ENCODE results near the gene RNASEH2A. TPM values are rescaled to one million over a fixed set of nuclear protein-coding genes. Genes with fewer than 3 reads are reported as not detected.

The RNASEH2A gene
- 20.1 and 27.3 TPM in 2 replicates for total RNA-seq

DNA sequence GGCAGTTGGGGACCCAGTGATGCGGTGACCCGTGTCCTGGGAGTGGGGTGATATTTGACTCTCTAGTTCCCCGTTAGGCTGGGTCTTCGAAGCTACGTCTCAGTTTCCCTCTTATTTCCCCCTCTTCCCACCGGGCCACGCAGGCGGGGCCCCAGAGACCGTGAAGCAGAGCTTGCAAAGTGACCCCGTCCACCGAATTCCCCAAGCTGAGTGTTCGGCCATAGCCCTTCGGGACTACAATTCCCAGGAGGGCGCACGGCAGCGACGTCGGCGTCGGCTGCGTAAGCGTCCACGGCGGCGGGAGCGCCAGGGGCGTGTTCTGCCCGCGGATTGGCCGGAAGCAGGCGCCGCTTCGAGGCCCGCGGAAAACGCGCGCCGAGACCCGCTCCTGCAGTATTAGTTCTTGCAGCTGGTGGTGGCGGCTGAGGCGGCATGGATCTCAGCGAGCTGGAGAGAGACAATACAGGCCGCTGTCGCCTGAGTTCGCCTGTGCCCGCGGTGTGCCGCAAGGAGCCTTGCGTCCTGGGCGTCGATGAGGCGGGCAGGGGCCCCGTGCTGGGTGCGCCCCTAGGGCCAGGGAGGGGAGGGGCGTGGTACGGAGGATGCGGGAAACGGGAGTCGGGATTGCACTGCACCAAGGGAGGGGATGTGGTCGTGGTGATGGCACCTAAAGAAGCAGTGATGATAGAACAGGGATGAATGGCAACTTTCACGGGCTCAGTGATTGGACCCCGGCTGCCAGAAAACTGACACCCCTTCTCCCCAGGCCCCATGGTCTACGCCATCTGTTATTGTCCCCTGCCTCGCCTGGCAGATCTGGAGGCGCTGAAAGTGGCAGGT lies at the start of gene RNASEH2A:
TSS of gene RNASEH2A (plus strand) at position 343 of the 840 bp plus-strand sequence. CDS start at position 433, 90 bp downstream.

GRCh38 chr19:12774588-12775555 lies 31.5 kb upstream of the RNASEH2A start, which contains the start of gene HOOK2:
Gene HOOK2, minus strand, starts transcription at chr19:12775552. Its CDS starts 103 bp downstream, at chr19:12775449.

GRCh38 chr19:12791345-12792050 lies 14.9 kb upstream of the RNASEH2A start, which contains the start of gene JUNB:
Gene JUNB, plus strand, starts transcription at chr19:12791486. Its CDS starts 286 bp downstream, at chr19:12791772.

DNA sequence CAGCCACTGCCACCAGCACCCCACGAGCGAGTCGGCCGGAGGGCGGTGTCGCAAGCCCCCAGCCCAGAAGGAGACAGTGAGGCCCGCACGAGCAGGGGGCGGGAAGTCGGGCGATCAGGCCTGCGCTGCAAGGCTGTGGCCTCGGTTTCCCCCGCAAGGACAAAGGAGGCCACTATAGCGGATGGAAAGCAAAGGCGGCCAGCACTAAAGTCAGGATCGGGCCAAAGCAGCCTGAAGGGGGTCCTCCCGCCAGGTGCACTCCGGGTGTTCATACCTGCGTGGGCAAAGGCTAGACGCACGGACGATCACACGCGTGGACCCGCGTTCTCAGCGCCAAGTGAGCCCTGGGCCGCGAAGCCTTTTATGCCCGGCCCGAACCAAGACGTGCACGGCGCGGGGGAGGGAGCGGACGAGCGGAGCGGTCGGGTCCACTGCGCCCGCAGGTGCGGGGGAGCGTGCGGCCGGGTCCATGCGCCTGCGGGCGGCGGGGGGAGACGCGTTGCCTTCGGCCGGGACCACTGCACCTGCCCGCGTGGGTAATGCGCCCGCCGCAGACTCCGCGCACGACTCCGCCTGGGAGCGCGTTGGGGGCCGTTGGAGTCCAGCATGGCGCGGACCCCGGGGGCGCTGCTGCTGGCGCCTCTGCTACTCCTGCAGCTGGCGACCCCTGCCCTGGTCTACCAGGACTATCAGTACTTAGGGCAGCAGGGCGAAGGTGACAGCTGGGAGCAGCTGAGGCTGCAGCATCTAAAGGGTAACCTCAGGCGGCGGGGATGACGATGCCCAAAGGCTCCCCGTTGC lies 4.7 kb upstream of the RNASEH2A start, which contains the start of the genes PRDX2 and THSD8:
TSS of gene PRDX2 (minus strand) at position 335 of the 801 bp plus-strand sequence. CDS start 539 bp downstream, outside the sequence.
TSS of gene THSD8 (plus strand) at position 604 of the 801 bp plus-strand sequence. CDS start at position 607, 3 bp downstream.

DNA sequence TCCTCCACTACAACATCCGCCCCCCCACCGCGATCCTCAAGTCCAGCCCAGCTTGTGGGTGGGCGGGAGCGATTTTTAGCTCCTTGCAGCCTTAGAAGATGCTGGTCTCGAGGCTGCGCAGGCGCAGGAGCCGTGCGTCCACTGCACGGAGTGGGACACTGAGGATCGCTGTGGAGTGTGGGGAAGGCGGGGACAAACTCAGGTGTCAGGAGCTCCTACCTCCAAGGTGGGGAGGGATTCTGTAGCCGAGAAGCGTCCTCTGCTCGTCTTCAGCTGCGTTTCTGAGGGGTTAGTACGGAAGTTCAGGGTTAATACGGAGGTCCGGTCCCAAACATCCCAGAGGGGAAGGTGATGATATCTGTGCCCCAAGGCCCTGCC lies 28.2 kb downstream of the RNASEH2A start, which contains the start of gene RTBDN:
TSS of gene RTBDN (minus strand) at position 14 of the 378 bp plus-strand sequence. CDS start 4,600 bp downstream, outside the sequence.

DNA sequence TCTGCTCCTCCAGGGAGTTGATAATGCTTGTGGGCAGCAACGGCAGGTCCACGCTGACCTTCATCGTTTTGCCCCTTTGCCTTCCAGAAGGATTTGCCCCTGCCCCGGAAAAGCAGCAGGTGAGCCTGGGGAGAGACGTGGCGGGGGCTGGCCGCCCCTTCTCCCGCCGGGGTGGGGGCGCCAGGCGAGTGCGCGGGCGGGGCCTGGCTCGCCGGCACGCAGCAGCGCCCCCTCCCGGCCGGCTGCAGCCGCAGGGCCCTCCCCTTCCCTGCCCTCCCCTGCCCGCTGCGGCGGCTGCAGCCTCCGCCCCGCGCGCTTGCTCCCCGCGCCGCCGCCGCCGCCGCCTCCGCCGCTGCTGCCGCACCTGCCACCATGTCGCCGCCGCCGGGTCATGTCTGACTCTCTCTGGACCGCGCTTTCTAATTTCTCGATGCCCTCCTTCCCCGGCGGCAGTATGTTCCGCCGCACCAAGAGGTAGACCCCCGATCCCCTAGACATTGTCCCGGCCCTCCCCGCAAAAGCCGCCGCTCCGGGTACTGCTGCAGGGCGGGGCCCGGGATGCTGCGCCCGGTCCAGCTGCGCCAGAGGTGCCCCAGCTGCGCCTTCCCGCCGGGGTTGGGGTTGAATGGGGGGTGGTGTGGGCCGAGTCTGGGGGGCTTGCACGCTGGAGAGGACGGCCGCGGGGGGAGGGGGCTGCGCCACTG lies 31.9 kb downstream of the RNASEH2A start, which contains the start of gene MAST1:
TSS of gene MAST1 (plus strand) at position 334 of the 704 bp plus-strand sequence. CDS start at position 392, 58 bp downstream.

Other genes starting within 250 kb of the RNASEH2A start
- 5.3 and 7.5 TPM in 2 replicates for gene ZNF490, start 195.8 kb upstream of the RNASEH2A start, total RNA-seq
- gene ZNF791, start 195.7 kb upstream of the RNASEH2A start, total RNA-seq, result 14.7 and 17.7 TPM in 2 replicates
- 26.0 and 31.8 TPM in 2 replicates for gene MAN2B1, start 139.8 kb upstream of the RNASEH2A start, total RNA-seq
- 8.5 and 11.5 TPM in 2 replicates for gene WDR83, start 139.8 kb upstream of the RNASEH2A start, total RNA-seq
- gene DHPS, start 124.7 kb upstream of the RNASEH2A start, total RNA-seq, result 47.2 and 63.5 TPM in 2 replicates
- not detected in 2 replicates for gene GNG14, start 118.6 kb upstream of the RNASEH2A start, total RNA-seq
- gene FBXW9, start 110.0 kb upstream of the RNASEH2A start, total RNA-seq, result 3.6 and 3.8 TPM in 2 replicates
- gene TNPO2, start 82.7 kb upstream of the RNASEH2A start, total RNA-seq, result 27.7 and 34.1 TPM in 2 replicates
- 135 and 166 TPM in 2 replicates for gene TRIR, start 71.9 kb upstream of the RNASEH2A start, total RNA-seq
- gene GET3, start 69.1 kb upstream of the RNASEH2A start, total RNA-seq, result 100 and 112 TPM in 2 replicates
- not detected in 2 replicates for gene BEST2, start 54.8 kb upstream of the RNASEH2A start, total RNA-seq
- 16.9 and 18.3 TPM in 2 replicates for gene HOOK2, start 31.0 kb upstream of the RNASEH2A start, total RNA-seq
- gene JUNB, start 15.1 kb upstream of the RNASEH2A start, total RNA-seq, result 76.1 and 137 TPM in 2 replicates
- 181 and 208 TPM in 2 replicates for gene PRDX2, start 4.8 kb upstream of the RNASEH2A start, total RNA-seq
- gene THSD8, start 4.5 kb upstream of the RNASEH2A start, total RNA-seq, result not detected in 2 replicates
- gene RTBDN, start 28.0 kb downstream of the RNASEH2A start, total RNA-seq, result not detected in 2 replicates
- gene MAST1, start 31.9 kb downstream of the RNASEH2A start, total RNA-seq, result 0.13 and 0.19 TPM in 2 replicates
- gene DNASE2, start 74.9 kb downstream of the RNASEH2A start, total RNA-seq, result 31.8 and 34.1 TPM in 2 replicates
- gene KLF1, start 80.6 kb downstream of the RNASEH2A start, total RNA-seq, result not detected in 2 replicates
- gene GCDH, start 84.6 kb downstream of the RNASEH2A start, total RNA-seq, result 12.7 and 16.5 TPM in 2 replicates
- 0.19 and 0.26 TPM in 2 replicates for gene SYCE2, start 112.7 kb downstream of the RNASEH2A start, total RNA-seq
- 43.6 and 58.0 TPM in 2 replicates for gene FARSA, start 127.1 kb downstream of the RNASEH2A start, total RNA-seq
- gene CALR, start 132.0 kb downstream of the RNASEH2A start, total RNA-seq, result 2,036 and 2,214 TPM in 2 replicates
- 68.6 and 83.4 TPM in 2 replicates for gene RAD23A, start 139.3 kb downstream of the RNASEH2A start, total RNA-seq
- 31.5 and 46.9 TPM in 2 replicates for gene GADD45GIP1, start 150.6 kb downstream of the RNASEH2A start, total RNA-seq
- 0.12 and 0.13 TPM in 2 replicates for gene DAND5, start 163.0 kb downstream of the RNASEH2A start, total RNA-seq
- 85.9 and 137 TPM in 2 replicates for gene NFIX, start 188.9 kb downstream of the RNASEH2A start, total RNA-seq

Data from aortic smooth muscle cell (primary cell).